Cardiac fibroblast (primary cell): ENCODE results near the gene RASGRP3.
A peak's percentile ranks its signal among the peaks of the same experiment; 100 is the strongest.

ENCODE experiments used
- DNase-seq, 2 donors: peaks; one replicate each; pipeline versions ENCODE4 v3.0.0 to v3.0.0-alpha.2; 2010; ENCODE audit warnings: low read depth in 2 of 2
- H3K4me3 ChIP-seq, 2 donors: replicated peaks in 1 of 2; 1 replicate in 1 of 2; 2 replicates in 1 of 2; pipeline ENCODE4 v1.5.1; 2011; ENCODE audit warnings: low read depth in 2 of 2, low read length in 2 of 2, mild to moderate bottlenecking in 2 of 2, moderate library complexity in 1 of 2
- TF ChIP-seq, protein P1 (sequence below): IDR thresholded peaks from one replicate; pipeline ENCODE4 v1.5.1; 2011; ENCODE audit warnings: low read depth, mild to moderate bottlenecking, low read length, inconsistent platforms

The RASGRP3 gene

DNA sequence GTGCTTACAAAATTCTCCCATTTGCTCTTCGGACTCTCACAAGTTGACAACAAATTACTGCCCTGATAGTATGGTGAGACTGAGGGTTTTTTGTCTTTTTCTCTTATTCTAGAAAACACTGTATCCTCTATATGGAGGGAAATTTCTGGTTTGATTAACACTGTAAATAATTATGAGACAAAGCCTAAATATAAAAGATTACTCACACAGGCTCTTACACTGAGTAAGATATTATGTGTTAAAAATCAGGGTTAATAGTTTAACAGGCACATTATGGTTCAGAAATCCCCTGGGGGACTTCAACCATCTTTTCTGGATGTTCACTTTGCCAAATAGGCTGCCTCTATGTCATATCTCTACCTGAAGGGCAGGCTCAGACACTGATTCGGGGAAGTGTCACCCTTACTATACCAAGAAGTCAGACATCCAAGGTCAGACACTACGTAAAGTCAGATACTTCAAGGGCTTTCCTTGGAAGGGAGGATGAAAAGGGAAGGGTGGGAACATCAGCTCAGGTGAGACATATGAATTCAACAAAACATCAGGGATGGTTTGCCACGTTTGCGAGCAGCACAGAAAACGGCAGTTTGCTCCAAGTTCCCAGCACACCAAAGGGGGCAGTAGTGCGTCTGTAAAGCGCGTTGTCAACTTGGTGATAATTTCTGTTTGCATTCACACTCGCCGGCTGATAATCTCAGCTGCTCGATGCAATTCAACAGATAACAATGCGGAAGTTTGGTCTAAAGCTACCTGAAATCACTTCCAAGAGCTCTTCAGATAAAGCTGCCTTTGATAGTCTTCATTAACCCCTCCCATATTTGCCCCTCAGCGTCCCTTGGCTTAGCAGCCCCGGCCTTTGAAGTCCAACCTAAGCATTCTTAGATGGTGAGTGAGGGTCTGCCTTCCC lies 972 bp upstream of the RASGRP3 start:
- TF ChIP-seq, protein P1, sequence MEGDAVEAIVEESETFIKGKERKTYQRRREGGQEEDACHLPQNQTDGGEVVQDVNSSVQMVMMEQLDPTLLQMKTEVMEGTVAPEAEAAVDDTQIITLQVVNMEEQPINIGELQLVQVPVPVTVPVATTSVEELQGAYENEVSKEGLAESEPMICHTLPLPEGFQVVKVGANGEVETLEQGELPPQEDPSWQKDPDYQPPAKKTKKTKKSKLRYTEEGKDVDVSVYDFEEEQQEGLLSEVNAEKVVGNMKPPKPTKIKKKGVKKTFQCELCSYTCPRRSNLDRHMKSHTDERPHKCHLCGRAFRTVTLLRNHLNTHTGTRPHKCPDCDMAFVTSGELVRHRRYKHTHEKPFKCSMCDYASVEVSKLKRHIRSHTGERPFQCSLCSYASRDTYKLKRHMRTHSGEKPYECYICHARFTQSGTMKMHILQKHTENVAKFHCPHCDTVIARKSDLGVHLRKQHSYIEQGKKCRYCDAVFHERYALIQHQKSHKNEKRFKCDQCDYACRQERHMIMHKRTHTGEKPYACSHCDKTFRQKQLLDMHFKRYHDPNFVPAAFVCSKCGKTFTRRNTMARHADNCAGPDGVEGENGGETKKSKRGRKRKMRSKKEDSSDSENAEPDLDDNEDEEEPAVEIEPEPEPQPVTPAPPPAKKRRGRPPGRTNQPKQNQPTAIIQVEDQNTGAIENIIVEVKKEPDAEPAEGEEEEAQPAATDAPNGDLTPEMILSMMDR, result peak; percentile 88
- peak; percentile 77 to 78 for DNase-seq
- H3K4me3 ChIP-seq, result peak overlapping the region; percentile 53 to 64

DNA sequence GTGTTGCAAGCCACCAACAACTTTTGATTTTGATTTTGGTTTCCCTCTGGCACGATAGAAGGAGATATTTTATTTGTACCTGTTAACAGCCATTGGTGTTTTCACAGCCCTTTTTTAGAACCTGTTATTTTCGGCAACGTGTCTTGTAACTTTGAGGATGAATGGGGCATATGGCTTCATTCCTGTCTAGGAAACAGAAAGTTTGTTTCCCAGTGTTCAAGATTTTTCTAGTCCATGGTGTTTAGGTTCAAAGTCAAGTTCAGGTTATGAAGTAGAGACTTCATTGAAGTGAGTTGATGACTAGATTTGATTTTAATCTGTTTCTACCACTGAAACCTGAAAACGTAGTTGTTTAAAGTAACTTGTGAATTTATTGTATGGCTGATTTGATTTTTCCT lies 343 bp downstream of the RASGRP3 start:
- TF ChIP-seq, protein P1, result no peak
- peak overlapping the region; percentile 53 to 64 for H3K4me3 ChIP-seq
- DNase-seq, result no peak

DNA sequence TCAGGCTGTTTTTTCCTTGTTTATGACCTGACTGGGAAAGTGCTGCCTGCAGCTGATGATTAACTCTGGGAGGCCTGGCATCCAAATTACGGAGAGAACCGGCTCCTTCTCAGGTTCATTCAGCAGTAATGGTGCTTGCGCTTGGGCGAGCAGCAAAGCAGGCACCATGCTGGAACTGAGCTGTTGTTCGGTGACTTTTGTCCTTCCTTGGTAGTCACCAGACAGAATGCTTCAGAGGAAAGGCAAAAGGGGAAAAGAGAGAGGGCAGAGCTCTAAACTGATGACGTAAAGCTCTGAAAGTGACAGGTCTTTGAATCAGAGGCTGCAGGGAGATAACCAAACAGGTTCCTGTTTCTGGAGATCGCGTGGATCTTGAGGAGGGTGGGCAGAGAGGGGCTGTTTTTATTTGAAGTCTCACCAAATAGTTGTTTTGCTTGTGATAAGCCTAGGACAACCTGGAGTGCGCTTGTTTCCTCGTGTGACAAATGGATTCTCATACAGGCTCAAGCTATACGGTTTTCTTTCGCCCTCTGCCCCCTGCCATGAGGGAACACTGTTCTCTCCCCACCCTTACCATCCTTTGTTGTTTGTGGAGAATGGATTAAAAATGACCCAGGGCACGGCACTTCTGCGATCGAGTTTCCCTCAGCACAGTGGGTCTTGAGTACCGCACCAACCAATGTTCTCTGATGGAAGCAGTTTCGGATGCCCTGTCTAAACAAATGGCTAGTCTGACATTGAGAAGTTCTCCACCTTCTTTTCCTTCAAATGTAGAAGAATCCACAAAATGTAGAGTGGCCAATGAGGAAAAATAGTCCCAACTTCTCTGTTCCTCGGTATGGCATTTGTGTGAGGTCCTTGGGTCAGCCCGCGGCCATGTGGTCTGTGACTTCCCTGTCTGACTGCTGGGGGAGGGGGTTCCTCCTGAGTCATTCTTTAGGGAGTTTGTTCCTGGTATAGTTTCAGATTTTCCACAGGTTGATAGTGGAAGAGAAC lies 1.3 kb downstream of the RASGRP3 start:
- H3K4me3 ChIP-seq, result no peak overlapping the region
- DNase-seq, result no peak
- TF ChIP-seq, protein P1, result no peak

DNA sequence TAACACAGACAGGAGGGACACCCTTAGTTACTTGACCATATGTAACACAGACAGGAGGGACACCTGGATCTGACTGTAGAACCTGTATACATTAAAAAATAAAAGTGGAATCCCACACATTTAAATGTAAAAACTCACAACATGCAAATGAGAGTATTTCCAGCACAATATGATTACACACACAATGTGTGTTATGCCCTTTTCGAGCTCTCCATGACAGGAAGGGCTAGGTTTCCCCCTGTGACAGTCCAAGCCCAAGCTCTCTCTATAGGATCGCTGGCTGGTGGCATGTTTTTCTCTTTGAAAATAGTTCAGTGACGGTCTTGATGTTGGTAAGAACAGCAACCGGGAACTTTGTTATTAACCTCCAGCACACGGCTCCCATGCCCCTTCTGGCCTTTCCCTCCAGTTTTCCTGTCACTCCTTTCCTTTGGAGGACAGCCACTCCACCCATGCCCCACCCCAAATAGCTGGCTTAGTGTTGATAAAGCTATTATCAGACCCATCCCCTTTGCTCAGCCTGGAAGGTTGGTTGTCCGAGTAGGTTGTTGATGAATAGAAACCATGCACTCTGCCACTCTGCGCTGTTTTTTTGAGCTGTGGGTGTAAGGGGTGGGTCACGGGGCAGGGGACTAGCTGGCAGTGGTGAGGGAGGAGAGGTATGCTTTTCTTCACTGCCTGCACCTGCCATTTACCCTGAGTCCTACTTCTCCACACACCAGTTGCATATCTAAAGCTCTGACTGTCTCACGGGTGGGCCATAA lies 2.7 kb downstream of the RASGRP3 start:
- no peak overlapping the region for H3K4me3 ChIP-seq
- TF ChIP-seq, protein P1, result no peak
- no peak for DNase-seq

DNA sequence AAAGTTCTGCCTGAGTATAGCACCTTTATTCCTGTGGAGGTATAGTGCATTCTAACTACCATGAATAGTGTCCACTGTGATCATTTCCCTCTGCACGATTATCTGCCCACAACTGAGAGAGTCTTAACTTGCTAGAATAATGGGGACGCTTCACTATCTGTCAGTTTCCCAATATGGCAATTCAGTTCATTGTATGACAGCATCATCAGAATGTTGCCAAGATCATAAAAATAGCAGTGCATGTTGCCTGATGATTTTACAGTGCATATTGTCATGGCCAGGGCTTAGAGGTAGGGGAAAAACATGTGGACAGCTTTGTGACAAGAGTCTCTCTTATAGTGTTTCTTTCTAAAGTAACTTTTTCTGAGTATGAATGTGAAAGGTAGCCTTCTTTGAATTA lies 6.1 kb downstream of the RASGRP3 start:
- no peak for DNase-seq
- H3K4me3 ChIP-seq, result no peak overlapping the region
- TF ChIP-seq, protein P1, result no peak

DNA sequence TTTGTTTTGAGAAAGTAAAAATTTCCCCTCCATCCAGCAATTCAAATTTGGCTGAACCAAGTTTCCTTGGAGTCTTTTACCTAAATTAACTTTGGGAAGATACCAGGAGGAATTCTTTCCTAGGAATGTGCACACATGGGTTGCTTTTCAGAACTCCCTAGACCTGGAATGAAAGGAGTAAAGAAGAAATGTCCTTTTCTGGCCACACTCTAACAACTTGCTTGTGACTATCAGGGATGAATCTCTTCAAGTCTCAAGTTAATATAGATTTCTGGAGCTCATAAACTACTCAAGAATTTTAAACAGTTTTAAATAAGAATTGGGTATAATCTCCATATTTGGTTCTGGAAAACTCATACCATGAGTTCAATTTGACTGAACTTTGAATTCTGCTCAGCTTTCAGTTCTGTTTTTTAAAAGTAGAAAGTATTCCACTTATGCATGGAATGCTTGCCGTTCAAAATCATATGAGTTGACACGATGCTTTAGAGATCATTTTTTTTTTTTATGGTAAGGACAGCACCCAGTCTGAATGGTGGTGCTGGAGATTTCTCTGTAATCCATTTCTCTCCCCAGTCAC lies 7.7 kb downstream of the RASGRP3 start:
- H3K4me3 ChIP-seq, result no peak overlapping the region
- DNase-seq, result peak; percentile 8 to 16
- TF ChIP-seq, protein P1, result no peak
